Islet precursor cell (in vitro differentiated cells): ENCODE data around the gene CD3D.
A peak's percentile ranks its signal among the peaks of the same experiment; 100 is the strongest.

Experiments used
- DNase-seq: peaks from one replicate; pipeline ENCODE4 v3.0.0-alpha.2; 2018

Gene CD3D

GRCh38 chr11:118295815-118296454, 46.6 kb downstream of the CD3D start:
- DNase-seq, result peak; percentile 24

GRCh38 chr11:118295199-118295598, 47.3 kb downstream of the CD3D start:
- peak; percentile 38 for DNase-seq

GRCh38 chr11:118294053-118294452, 48.5 kb downstream of the CD3D start:
- DNase-seq, result no peak

- DNase-seq, result no peak
These were observed 50.9 kb downstream of the CD3D start for GRCh38 chr11:118291477-118292135.

GRCh38 chr11:118290923-118291322, 51.6 kb downstream of the CD3D start:
- DNase-seq, result peak; percentile 68

GRCh38 chr11:118289401-118289800, 53.1 kb downstream of the CD3D start:
- no peak for DNase-seq
